MCF 10A (cell line): ENCODE results near the gene SNX7. TPM values are rescaled to one million over a fixed set of nuclear protein-coding genes. Genes with fewer than 3 reads are reported as not detected.

Experiments
- BruUV-seq: library from RNA; stranded (reverse); fragments of 400-500 nt; replicated peaks from 2 replicates; lab custom pipeline; 2021; lab: Mats Ljungman, UMichigan
- CTCF ChIA-PET: fragments of 300-600 bp; sonication (Branson Sonifier 250); formaldehyde crosslinking; extraction: SDS; loops from one replicate; lab custom pipeline; 2021; ENCODE audit warnings: antibody characterized with exemption, inconsistent platforms; lab: Yijun Ruan, JAX
- POLR2A ChIA-PET: fragments of 300-600, 350-650 bp; sonication (Branson Sonifier 250); formaldehyde crosslinking; extraction: SDS; loops from one replicate; lab custom pipeline; 2020; ENCODE audit warnings: antibody characterized with exemption, inconsistent platforms; lab: Yijun Ruan, JAX
- DNase-seq: peaks from one replicate; pipeline ENCODE4 v3.0.0-alpha.2; 2018; ENCODE audit not compliant: unreplicated experiment
- H3K27ac Mint-ChIP-seq: one replicate; pipeline ENCODE4 v1.8.0; 2022; ENCODE audit warnings: mild to moderate bottlenecking, low read depth, mixed read lengths; ENCODE audit not compliant: unreplicated experiment
- H3K27me3 Mint-ChIP-seq: one replicate; pipeline ENCODE4 v1.8.0; 2022; ENCODE audit warnings: mixed read lengths; ENCODE audit not compliant: insufficient read depth, unreplicated experiment
- H3K36me3 Mint-ChIP-seq: one replicate; pipeline ENCODE4 v1.8.0; 2022; ENCODE audit warnings: mild to moderate bottlenecking, moderate library complexity, mixed read lengths; ENCODE audit not compliant: insufficient read depth, unreplicated experiment
- H3K4me1 Mint-ChIP-seq: one replicate; pipeline ENCODE4 v1.8.0; 2022; ENCODE audit warnings: mixed read lengths; ENCODE audit not compliant: insufficient read depth, unreplicated experiment
- H3K4me3 Mint-ChIP-seq: one replicate; pipeline ENCODE4 v1.8.0; 2022; ENCODE audit warnings: mild to moderate bottlenecking, moderate library complexity, mixed read lengths; ENCODE audit not compliant: unreplicated experiment
- H3K9me3 Mint-ChIP-seq: one replicate; pipeline ENCODE4 v1.8.0; 2022; ENCODE audit warnings: mixed read lengths; ENCODE audit not compliant: unreplicated experiment
- CTCF ChIP-seq: fragments of 200-600 bp; IDR thresholded peaks from one replicate; pipeline ENCODE4 v1.8.0; 2022; ENCODE audit warnings: antibody characterized with exemption, mild to moderate bottlenecking; ENCODE audit not compliant: unreplicated experiment
- intact Hi-C: fragments of 100-400 bp; cut with micrococcal nuclease; formaldehyde crosslinking; loops from 2 replicates; pipeline ENCODE4 v1.14.1; 2022
- total RNA-seq: library from RNA; stranded (reverse); gene quantifications from 2 replicates; pipeline ENCODE4 v1.2.3, GENCODE V29; 2022

The SNX7 gene
- total RNA-seq, 1 experiment from 2014 or later: 24.2 TPM

GRCh38 chr1:98700228-98700627, 38.7 kb downstream of the SNX7 start:
- H3K27me3 Mint-ChIP-seq: no peaks in the 10 kb centered on the region
- peaks cover 8% of the 10 kb centered on the region for H3K36me3 Mint-ChIP-seq
- no peaks in the 10 kb centered on the region for H3K9me3 Mint-ChIP-seq
- H3K27ac Mint-ChIP-seq: no peak overlapping the region
- ChIA-PET POLR2A (no interaction called here), CTCF (no interaction called here)
- H3K4me3 Mint-ChIP-seq: no peak overlapping the region
- no peak for TF ChIP-seq CTCF
- BruUV-seq: no TSS peak
- DNase-seq: no peak
- no peaks in the 10 kb centered on the region for H3K4me1 Mint-ChIP-seq
- intact Hi-C loops: no loop called here

- Mint-ChIP-seq H3K4me1 (no peaks in the 10 kb centered on the region), H3K27ac (no peak overlapping the region), H3K36me3 (peaks cover 8% of the 10 kb centered on the region), H3K9me3 (no peaks in the 10 kb centered on the region), H3K4me3 (no peak overlapping the region), H3K27me3 (no peaks in the 10 kb centered on the region)
- intact Hi-C loops: no loop called here
- no peak for TF ChIP-seq CTCF
- BruUV-seq: no TSS peak
- DNase-seq: no peak
- ChIA-PET CTCF (no interaction called here), POLR2A (no interaction called here)
Observed at GRCh38 chr1:98702976-98703375, 41.5 kb downstream of the SNX7 start.

GRCh38 chr1:98704474-98704873, 43.0 kb downstream of the SNX7 start:
- H3K36me3 Mint-ChIP-seq: peaks cover 14% of the 10 kb centered on the region
- H3K9me3 Mint-ChIP-seq: no peaks in the 10 kb centered on the region
- H3K27ac Mint-ChIP-seq: no peak overlapping the region
- TF ChIP-seq CTCF: no peak
- H3K4me1 Mint-ChIP-seq: no peaks in the 10 kb centered on the region
- no TSS peak for BruUV-seq
- no peaks in the 10 kb centered on the region for H3K27me3 Mint-ChIP-seq
- intact Hi-C loops: no loop called here
- POLR2A ChIA-PET: interaction anchor here (0.5 to 0.9 kb wide), 2 partner anchors 15 to 798 kb away, joined by 5 to 6 read pairs; no protein-coding TSS in a partner anchor
- CTCF ChIA-PET: no interaction called here
- H3K4me3 Mint-ChIP-seq: no peak overlapping the region
- DNase-seq: no peak

GRCh38 chr1:98704971-98705370, 43.5 kb downstream of the SNX7 start:
- intact Hi-C loops: no loop called here
- ChIA-PET POLR2A (interaction anchor here (0.5 to 0.9 kb wide), 2 partner anchors 16 to 798 kb away, joined by 5 to 6 read pairs; no protein-coding TSS in a partner anchor), CTCF (no interaction called here)
- Mint-ChIP-seq H3K4me1 (no peaks in the 10 kb centered on the region), H3K27me3 (no peaks in the 10 kb centered on the region), H3K36me3 (peaks cover 19% of the 10 kb centered on the region), H3K27ac (no peak overlapping the region), H3K4me3 (no peak overlapping the region), H3K9me3 (no peaks in the 10 kb centered on the region)
- no peak for DNase-seq
- BruUV-seq: no TSS peak
- TF ChIP-seq CTCF: no peak
